AML-193 (cell line): Measurements from ENCODE around the gene INPP4B.
A peak's percentile ranks its signal among the peaks of the same experiment; 100 is the strongest.

Experiments
- DNase-seq, 2 experiments: peaks; one replicate each; lab custom pipeline; 2025; lab: John Stamatoyannopoulos, UW

Gene INPP4B

GRCh38 chr4:142291299-142292050 is 554.6 kb downstream of the INPP4B start:
- no peak for DNase-seq

GRCh38 chr4:142287371-142287770 is 558.7 kb downstream of the INPP4B start:
- no peak for DNase-seq

- DNase-seq: no peak
Observed at GRCh38 chr4:142285222-142285583, 560.9 kb downstream of the INPP4B start.

GRCh38 chr4:142284402-142285221 is 561.5 kb downstream of the INPP4B start:
- no peak for DNase-seq

- DNase-seq: peak in 1 of 2 experiments; percentile 23
Observed at GRCh38 chr4:142282870-142283431, 563.1 kb downstream of the INPP4B start.

GRCh38 chr4:142281999-142282398 is 564.1 kb downstream of the INPP4B start:
- DNase-seq: no peak

GRCh38 chr4:142278663-142279062 is 567.4 kb downstream of the INPP4B start:
- DNase-seq: no peak

GRCh38 chr4:142278171-142278570 is 567.9 kb downstream of the INPP4B start:
- no peak for DNase-seq

GRCh38 chr4:142274137-142274536 is 572.0 kb downstream of the INPP4B start:
- DNase-seq: no peak

- no peak for DNase-seq
Observed at GRCh38 chr4:142272452-142272851, 573.6 kb downstream of the INPP4B start.

- no peak for DNase-seq
Observed at GRCh38 chr4:142271832-142272231, 574.3 kb downstream of the INPP4B start.

GRCh38 chr4:142267101-142267500 is 579.0 kb downstream of the INPP4B start:
- DNase-seq: no peak

GRCh38 chr4:142265946-142266345 is 580.2 kb downstream of the INPP4B start:
- DNase-seq: no peak

- DNase-seq: no peak
Observed at GRCh38 chr4:142265536-142265935, 580.6 kb downstream of the INPP4B start.

GRCh38 chr4:142264961-142265360 is 581.1 kb downstream of the INPP4B start:
- DNase-seq: no peak

- DNase-seq: no peak
Observed at GRCh38 chr4:142262956-142263355, 583.1 kb downstream of the INPP4B start.

- no peak for DNase-seq
Observed at GRCh38 chr4:142248946-142249345, 597.2 kb downstream of the INPP4B start.

- no peak for DNase-seq
Observed at GRCh38 chr4:142243255-142243654, 602.8 kb downstream of the INPP4B start.

- no peak for DNase-seq
Observed at GRCh38 chr4:142242156-142242555, 603.9 kb downstream of the INPP4B start.

GRCh38 chr4:142238589-142238988 is 607.5 kb downstream of the INPP4B start:
- no peak for DNase-seq

- no peak for DNase-seq
Observed at GRCh38 chr4:142236268-142236667, 609.8 kb downstream of the INPP4B start.

- no peak for DNase-seq
Observed at GRCh38 chr4:142231787-142232186, 614.3 kb downstream of the INPP4B start.

GRCh38 chr4:142230991-142231390 is 615.1 kb downstream of the INPP4B start:
- no peak for DNase-seq
